ENCODE data around the gene CX3CL1. TPM values are rescaled to one million over a fixed set of nuclear protein-coding genes. Genes with fewer than 3 reads are reported as not detected.

The CX3CL1 gene
- total and polyA plus RNA-seq, 2 of the 13 experiments (the other 11 are each of a cell fraction or from before 2014, with no cell fraction given): 57.3 to 60.8 TPM

GRCh38 chr16:57427824-57428223 lies 55.5 kb downstream of the CX3CL1 start:
- Histone ChIP-seq H3K27me3 (ENCODE audit: control insufficient read depth in 1 of 2, insufficient read depth in 2 of 2, low read length in 2 of 2) (no peaks in the 10 kb centered on the region), H3K9ac (ENCODE audit: insufficient read depth, low read depth, low read length) (no peak overlapping the region), H3K27ac (ENCODE audit: extremely low read length, insufficient read depth, low read length) (no peak overlapping the region), H3K79me2 (ENCODE audit: insufficient read depth, low read length) (no peaks in the 10 kb centered on the region), H3K4me2 (ENCODE audit: low read depth, low read length) (no peak overlapping the region), H3K9me3 (ENCODE audit: low read length) (no peaks in the 10 kb centered on the region), H2AFZ (ENCODE audit: low read length) (no peak overlapping the region), H3K4me3 (replicated peaks in 1 of 3; ENCODE audit: insufficient read depth in 1 of 3, low read depth in 2 of 3, low read length in 3 of 3) (no peak overlapping the region), H4K20me1 (ENCODE audit: insufficient read depth, low read length) (no peaks in the 10 kb centered on the region), H3K4me1 (ENCODE audit: insufficient read depth, low read length) (peaks cover 10% of the 10 kb centered on the region), H3K36me3 (replicated peaks in 1 of 2; ENCODE audit: control insufficient read depth in 1 of 2, insufficient read depth in 2 of 2, low read length in 2 of 2) (peaks cover 19 to 52% of the 10 kb centered on the region in 2 experiments)
- POLR2A ChIA-PET: no interaction called here
- in situ Hi-C loops (cut with HindIII; ENCODE audit: extremely low pct_ligation_motif_present, low pct_unique_long_range_greater_than_20kb) (no loop called here), intact Hi-C loops (cut with micrococcal nuclease; ENCODE audit: unreplicated experiment) (no loop called here)
- FAIRE-seq (no peak), DNase-seq (ENCODE audit: low spot score) (no peak), ATAC-seq (no peak)
- CTCF ChIA-PET (ENCODE audit: low intra/inter-chr PET ratio, low total read pairs): no interaction called here
- BruUV-seq (replicated peaks): no TSS peak
- TF ChIP-seq PHF5A (CRISPR knock-in tag; IDR thresholded peaks at IDR 0.05; ENCODE audit: low read depth, unreplicated experiment): no peak
- peak; percentile 63 for TF ChIP-seq FOSL2 (CRISPR knock-in tag; IDR thresholded peaks at IDR 0.05)
- TF ChIP-seq CTCF (CRISPR knock-in tag; IDR thresholded peaks at IDR 0.05): peak; percentile 30
- TF ChIP-seq ZNF318 (CRISPR knock-in tag; IDR thresholded peaks at IDR 0.05): no peak
- no peak for TF ChIP-seq HBP1 (CRISPR knock-in tag; IDR thresholded peaks at IDR 0.05; ENCODE audit: low read depth)
- TF ChIP-seq REST (IDR thresholded peaks at IDR 0.05; ENCODE audit: borderline replicate concordance in 1 of 2, low read depth in 1 of 2, low read length in 2 of 2): no peak
- TF ChIP-seq SAFB2 (CRISPR knock-in tag; IDR thresholded peaks at IDR 0.05; ENCODE audit: borderline replicate concordance, low read depth): no peak
- no peak for TF ChIP-seq ZFP90 (CRISPR knock-in tag; IDR thresholded peaks at IDR 0.05; ENCODE audit: borderline replicate concordance)
- 0 out of 2 replicates have a peak, but pooled peaks have one; percentile 18 for TF ChIP-seq STAG1 (CRISPR knock-in tag; IDR thresholded peaks at IDR 0.05)

All from HepG2 (cell line).